Lung (tissue), 12 donors: ENCODE data around the gene SS18L1. TPM values are rescaled to one million over a fixed set of nuclear protein-coding genes. Genes with fewer than 3 reads are reported as not detected.

Source experiments
- ATAC-seq: fragments of 200-7000 bp; cut with Tn5 transposase; one replicate; pipeline ENCODE4 v1.9.1; 2020; ENCODE audit warnings: moderate number of reproducible peaks; ENCODE audit not compliant: insufficient read depth, low FRiP score
- DNase-seq, 3 donors: peaks; one replicate each; pipeline ENCODE4 v3.0.0-alpha.2; 2013 to 2017
- H3K27ac ChIP-seq, 2 donors: one replicate each; pipeline ENCODE4 v1.5.1; 2013; ENCODE audit warnings: mild to moderate bottlenecking in 2 of 2, moderate library complexity in 2 of 2, control low read depth in 1 of 2, inconsistent platforms in 1 of 2, low read depth in 1 of 2, low read length in 1 of 2
- H3K27me3 ChIP-seq, 3 donors: one replicate each; pipeline ENCODE4 v1.5.1; 2013; ENCODE audit warnings: low read length in 2 of 3; ENCODE audit not compliant: control insufficient read depth in 3 of 3, insufficient read depth in 3 of 3
- H3K36me3 ChIP-seq, 4 donors: one replicate each; pipeline ENCODE4 v1.5.1; 2013; ENCODE audit warnings: low read length in 4 of 4, mild to moderate bottlenecking in 1 of 4, moderate library complexity in 1 of 4; ENCODE audit not compliant: control insufficient read depth in 4 of 4, insufficient read depth in 4 of 4
- H3K4me1 ChIP-seq, 5 donors: one replicate each; pipeline ENCODE4 v1.5.1; 2013; ENCODE audit warnings: low read length in 5 of 5, mild to moderate bottlenecking in 2 of 5, moderate library complexity in 1 of 5; ENCODE audit not compliant: control insufficient read depth in 5 of 5, insufficient read depth in 5 of 5
- H3K4me3 ChIP-seq: one replicate; pipeline ENCODE4 v1.5.1; 2013; ENCODE audit warnings: mild to moderate bottlenecking, control low read depth, moderate library complexity
- H3K9ac ChIP-seq, 2 donors: one replicate each; pipeline ENCODE4 v1.5.1; 2013; ENCODE audit warnings: low read length in 2 of 2, control low read depth in 1 of 2; ENCODE audit not compliant: insufficient read depth in 1 of 2
- H3K9me3 ChIP-seq, 4 donors: one replicate each; pipeline ENCODE4 v1.5.1; 2013; ENCODE audit warnings: low read length in 3 of 4, mild to moderate bottlenecking in 1 of 4, moderate library complexity in 1 of 4; ENCODE audit not compliant: control insufficient read depth in 4 of 4, insufficient read depth in 3 of 4
- WGBS, 2 donors: extraction: QIAGEN DNeasy Blood & Tissue Kit; methylation state at CpG; one replicate each; pipeline ENCODE4 v1.1.7; 2013; 5-methylcytosine and 5-hydroxymethylcytosine counted together
- polyA plus RNA-seq, 2 donors: library from polyadenylated mRNA; stranded (reverse); fragments of 200-250 nt; gene quantifications; one replicate each; pipeline ENCODE4 v1.2.1, GENCODE V29; 2013
- total RNA-seq, 2 donors: library from RNA; depleted of rRNA in 1 of 2; stranded (reverse); fragments of >200 nt in 1 of 2; gene quantifications; one replicate each; pipeline ENCODE4 v1.2.1, GENCODE V29; 2014 to 2021
- TF ChIP-seq, protein P1 (sequence below): IDR thresholded peaks from 2 replicates; pipeline ENCODE4 v1.5.1; 2012; ENCODE audit warnings: mild to moderate bottlenecking; ENCODE audit errors: control extremely low read depth, extremely low read depth
- donor health status: control.
- donor health status: control.
- donor health status: Bipolar disorder and iron deficiency.
- donor health status: healthy.
- donor health status: DM: yes; HTN: yes; CAD: no.

The SS18L1 gene
- total and polyA plus RNA-seq, 4 donors: 7.2 to 24.1 (median 14.9) TPM

DNA sequence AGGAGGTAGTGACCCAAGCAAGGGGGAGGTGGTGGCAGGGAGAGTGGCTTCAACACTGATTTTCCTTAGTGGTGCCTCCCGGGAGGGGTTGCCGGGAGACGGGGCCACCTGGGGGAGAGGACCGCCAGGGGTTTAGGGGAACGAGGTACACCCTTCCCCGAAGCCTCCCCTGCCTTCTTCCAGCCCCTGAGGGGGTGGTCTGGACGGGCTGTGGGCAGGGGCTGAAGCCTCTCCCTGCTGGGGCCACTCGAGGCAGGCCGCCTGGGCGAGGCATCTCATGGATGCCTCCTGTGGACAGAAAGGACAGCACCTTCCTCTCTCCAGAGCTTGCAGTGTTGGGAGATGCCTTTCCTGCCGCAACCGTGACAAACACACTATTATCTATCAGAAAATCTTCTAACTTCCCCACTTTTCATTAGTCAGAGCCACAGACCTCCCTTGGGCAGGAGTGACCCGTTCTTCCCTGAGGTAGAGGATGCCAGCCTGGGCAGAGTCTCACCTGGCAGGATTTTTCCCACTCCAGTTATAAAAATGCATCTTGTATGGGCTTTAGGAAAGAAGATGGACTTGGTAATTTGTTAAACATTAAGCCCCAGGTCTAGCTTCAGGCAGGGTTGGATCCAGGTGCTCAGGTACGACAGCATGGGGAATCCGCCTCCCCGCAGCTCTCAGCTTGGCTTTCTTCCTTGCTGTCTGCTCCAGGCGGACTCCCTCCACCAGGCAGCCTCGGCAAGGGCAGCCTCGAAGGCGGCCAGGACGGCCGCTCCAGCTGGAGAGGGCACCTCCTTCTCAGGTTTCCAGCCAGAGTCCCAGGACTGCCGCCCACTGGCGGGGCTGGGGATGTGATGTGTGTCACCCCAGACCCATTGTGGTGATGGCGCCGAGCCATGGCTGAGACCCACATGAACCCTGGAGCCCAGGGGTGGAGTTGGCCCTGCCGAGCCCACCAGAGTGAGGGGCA is 65.5 kb downstream of the SS18L1 start:
- 37 to 49% methylated on average over 27 of the region's 27 CpGs for WGBS, 2 donors
- Histone ChIP-seq H3K9me3 (no peaks in the 10 kb centered on the region), H3K27ac (no peak overlapping the region), H3K4me3 (no peak overlapping the region), H3K36me3 (peaks cover 0 to 5% (median 0%) of the 10 kb centered on the region in 4 donors), H3K27me3 (peaks cover 0 to 23% (median 4%) of the 10 kb centered on the region in 3 donors), H3K4me1 (peaks cover 0 to 2% (median 0%) of the 10 kb centered on the region in 5 donors), H3K9ac (no peak overlapping the region)
- ATAC-seq (no peak), DNase-seq (no peak)
- TF ChIP-seq, protein P1, sequence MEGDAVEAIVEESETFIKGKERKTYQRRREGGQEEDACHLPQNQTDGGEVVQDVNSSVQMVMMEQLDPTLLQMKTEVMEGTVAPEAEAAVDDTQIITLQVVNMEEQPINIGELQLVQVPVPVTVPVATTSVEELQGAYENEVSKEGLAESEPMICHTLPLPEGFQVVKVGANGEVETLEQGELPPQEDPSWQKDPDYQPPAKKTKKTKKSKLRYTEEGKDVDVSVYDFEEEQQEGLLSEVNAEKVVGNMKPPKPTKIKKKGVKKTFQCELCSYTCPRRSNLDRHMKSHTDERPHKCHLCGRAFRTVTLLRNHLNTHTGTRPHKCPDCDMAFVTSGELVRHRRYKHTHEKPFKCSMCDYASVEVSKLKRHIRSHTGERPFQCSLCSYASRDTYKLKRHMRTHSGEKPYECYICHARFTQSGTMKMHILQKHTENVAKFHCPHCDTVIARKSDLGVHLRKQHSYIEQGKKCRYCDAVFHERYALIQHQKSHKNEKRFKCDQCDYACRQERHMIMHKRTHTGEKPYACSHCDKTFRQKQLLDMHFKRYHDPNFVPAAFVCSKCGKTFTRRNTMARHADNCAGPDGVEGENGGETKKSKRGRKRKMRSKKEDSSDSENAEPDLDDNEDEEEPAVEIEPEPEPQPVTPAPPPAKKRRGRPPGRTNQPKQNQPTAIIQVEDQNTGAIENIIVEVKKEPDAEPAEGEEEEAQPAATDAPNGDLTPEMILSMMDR: no peak

DNA sequence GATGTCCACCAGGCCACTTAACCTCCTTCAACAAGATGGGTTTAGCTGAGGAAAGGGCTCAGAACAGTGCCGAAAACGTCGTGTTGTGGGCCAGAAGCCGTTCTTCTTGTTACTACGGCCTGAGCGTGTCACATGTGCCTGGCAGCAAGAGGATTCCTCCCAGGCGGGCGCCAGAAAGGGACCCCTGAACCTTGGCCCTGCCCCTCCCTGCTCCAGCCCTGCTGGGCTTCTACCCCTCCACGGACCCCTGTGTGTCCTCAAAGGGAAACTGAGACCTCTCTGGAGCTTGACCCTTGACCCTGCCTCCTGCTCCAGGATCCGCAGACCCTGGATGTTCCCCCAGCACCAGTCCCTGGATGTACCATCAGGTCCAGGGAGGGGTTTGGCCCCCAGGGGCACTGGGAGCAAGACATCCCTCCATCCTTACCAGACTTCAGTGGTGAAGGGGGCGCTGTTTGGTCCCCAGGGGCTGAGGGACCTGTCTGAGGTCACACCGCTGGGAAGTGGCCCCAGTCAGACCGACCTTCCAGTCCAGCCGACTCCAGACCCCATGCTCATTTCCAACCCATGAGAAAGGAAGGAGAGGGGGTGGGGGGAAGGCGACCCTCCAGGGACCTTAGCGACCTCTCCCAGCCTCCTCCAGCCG is 66.4 kb downstream of the SS18L1 start:
- TF ChIP-seq, protein P1: no peak
- H3K4me3 ChIP-seq: no peak overlapping the region
- H3K4me1 ChIP-seq: peaks cover 0 to 2% (median 0%) of the 10 kb centered on the region in 5 donors
- no peak overlapping the region for H3K27ac ChIP-seq
- no peak for ATAC-seq
- 54 to 69% methylated on average over 17 of the region's 17 CpGs for WGBS, 2 donors
- peaks cover 0 to 5% (median 0%) of the 10 kb centered on the region in 4 donors for H3K36me3 ChIP-seq
- H3K9me3 ChIP-seq: no peaks in the 10 kb centered on the region
- H3K27me3 ChIP-seq: peaks cover 0 to 29% (median 4%) of the 10 kb centered on the region in 3 donors
- no peak overlapping the region for H3K9ac ChIP-seq
- no peak for DNase-seq

DNA sequence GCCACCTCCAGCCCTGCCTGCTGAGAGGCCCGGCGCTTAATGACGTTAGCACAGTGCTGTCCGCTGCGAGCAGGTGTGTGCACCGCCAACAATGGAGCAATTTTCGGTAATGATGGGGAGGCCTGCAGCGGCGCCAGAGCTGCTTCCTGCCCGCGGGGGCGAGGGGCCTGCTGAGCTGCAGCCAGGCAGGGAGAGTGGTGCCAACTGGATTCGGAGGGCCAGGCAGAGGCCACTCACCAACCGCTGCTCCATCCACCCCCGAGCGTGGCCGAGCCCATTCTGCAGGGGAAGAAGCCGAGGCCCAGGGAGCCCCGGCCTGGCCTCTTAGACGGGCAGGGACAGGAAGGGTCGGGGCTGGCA is 66.9 kb downstream of the SS18L1 start:
- no peak overlapping the region for H3K9ac ChIP-seq
- no peak overlapping the region for H3K27ac ChIP-seq
- H3K36me3 ChIP-seq: peaks cover 0 to 5% (median 0%) of the 10 kb centered on the region in 4 donors
- 53 to 60% methylated on average over 21 of the region's 21 CpGs for WGBS, 2 donors
- no peaks in the 10 kb centered on the region for H3K9me3 ChIP-seq
- DNase-seq (no peak), ATAC-seq (no peak)
- TF ChIP-seq, protein P1: no peak
- peaks cover 0 to 2% (median 0%) of the 10 kb centered on the region in 5 donors for H3K4me1 ChIP-seq
- no peak overlapping the region for H3K4me3 ChIP-seq
- peaks cover 0 to 29% (median 4%) of the 10 kb centered on the region in 3 donors for H3K27me3 ChIP-seq
